HG02610 (cell line): Measurements from ENCODE around the gene SNX25.

Experiments used
- ATAC-seq: cut with Tn5 transposase; IDR thresholded peaks from one replicate; pipeline ENCODE4 v1.9.1; 2021; ENCODE audit warnings: mild to moderate bottlenecking, moderate library complexity; ENCODE audit not compliant: unreplicated experiment

Gene SNX25

DNA sequence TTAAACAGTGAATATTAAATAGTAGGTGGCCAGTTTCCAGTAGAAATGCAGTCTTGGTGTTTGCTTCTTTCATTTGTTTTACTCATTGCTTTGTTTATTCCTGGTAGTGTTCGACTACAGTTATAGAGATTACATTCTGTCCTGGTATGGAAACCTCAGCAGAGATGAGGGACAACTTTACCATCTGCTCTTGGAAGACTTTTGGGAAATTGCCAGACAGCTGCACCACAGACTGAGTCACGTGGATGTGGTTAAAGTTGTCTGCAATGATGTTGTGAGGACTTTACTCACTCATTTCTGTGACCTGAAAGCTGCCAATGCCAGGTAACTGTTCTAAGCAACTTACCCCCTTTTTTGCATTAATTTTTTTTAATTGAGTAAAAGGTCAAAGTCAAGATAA, 49.3 kb downstream of the SNX25 start:
- ATAC-seq = peak; percentile 54

DNA sequence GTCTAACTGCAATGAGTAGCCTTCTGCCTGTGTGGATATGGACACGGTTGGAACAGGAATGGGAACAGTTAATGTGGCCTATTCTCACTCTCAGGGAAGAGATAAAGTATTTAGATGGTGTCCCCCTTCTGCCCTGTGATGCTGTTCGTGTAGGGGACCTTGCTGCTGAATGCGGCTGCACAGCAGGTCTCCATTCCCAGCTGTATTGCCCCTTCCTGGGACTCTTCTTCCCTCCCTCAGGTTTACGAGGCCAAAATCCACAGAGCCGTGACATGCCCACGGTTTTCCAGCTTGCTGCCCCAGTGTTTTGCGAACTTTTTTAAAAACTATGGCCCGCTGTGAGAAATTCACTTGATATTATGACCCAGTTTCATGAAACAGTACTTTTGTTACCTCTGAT, 50.3 kb downstream of the SNX25 start:
- ATAC-seq = no peak

GRCh38 chr4:185261946-185262345, 52.5 kb downstream of the SNX25 start:
- no peak for ATAC-seq

DNA sequence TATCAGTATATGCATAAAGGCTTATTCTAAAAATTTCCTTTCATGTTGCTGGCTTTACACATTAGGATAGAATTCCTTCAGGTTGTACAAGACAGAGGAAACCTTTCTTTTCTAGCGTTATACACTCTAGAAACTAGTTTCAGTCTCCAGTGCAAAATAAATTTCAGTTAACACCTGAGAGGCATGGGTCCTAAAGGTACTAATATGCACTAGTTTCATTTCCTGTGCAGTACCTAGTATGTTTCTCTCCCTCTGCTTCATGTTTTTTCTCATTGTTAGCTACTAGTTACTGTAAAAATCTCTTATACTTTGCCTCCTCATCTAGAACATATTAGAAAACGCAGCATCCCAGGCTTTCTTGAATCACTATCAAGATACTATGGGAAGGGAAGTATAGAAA, 54.0 kb downstream of the SNX25 start:
- peak; percentile 42 for ATAC-seq

- peak; percentile 92 for ATAC-seq
Measured at GRCh38 chr4:185265942-185266341, 56.5 kb downstream of the SNX25 start.

DNA sequence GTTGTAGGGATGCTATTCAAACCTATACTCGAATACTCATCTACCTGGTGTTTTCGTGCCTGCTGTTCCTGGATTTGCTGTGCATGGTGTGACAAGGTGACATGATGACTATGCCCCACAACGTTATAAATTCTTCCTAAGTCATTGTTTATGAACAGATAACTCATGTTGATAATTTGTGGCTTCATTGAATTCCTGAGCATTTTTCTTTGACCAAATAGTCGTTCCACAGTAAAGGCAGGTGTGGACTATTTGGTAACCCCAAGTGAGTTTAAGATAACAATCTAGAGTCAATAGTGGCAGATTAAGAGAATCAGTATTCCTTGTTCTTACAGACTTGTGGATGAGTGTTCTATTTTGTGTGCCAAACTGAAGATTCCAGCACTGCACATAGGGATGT, 59.9 kb downstream of the SNX25 start:
- no peak for ATAC-seq

DNA sequence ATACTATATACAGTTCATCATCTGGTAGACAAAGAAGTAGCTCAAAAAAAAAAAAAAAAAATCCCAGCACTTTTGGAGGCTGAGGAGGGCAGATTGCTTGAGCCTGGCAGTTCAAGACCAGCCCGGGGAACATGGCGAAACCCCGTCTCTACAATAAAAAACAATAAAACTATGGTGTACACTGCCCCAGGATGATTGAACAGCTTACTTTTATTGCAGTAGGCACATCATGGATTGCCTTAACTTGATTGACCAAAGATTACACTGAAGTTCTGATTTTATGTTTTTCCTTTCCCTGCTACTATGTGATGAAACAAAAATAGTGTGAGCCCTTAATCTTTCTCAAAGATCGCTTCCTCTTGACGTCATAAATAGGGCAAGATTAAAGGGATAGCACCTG, 60.6 kb downstream of the SNX25 start:
- no peak for ATAC-seq

DNA sequence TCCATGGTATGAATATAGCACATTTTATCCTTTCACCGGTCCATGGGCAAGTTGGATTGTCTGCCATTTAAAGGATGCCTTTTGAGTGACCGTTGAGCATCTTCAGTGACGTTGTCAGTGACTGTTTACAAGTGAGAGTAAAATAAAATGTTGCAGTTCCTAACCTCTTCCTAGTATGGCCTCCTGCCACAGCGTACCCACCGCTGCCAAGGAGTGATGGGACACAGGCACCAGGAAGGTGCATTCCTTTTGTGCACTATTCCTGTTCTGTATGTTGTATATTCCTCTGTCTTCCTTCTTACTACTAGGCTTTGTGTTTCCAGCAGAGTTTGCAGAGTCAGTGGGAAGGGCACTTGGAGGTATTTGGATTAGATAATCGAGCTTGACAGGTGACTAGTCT, 61.5 kb downstream of the SNX25 start:
- no peak for ATAC-seq

DNA sequence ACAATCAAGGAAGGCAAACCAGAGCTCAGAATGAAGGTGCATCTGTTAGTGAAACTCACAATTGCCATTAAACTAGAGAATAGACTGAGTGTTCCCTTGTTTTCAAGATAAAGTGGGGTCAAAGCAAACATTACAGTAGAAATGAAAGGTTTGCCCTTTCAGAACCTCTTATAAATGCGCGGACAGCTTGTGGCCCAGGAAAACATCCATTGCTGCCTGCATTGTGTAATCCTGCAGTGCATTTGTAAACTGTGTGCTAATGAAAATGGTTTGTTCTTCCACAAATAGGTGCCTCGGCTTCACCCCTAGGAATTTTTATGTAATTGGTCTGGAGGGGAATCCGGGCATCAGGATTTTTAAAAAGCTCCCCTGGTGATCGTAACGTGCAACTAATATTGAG, 62.8 kb downstream of the SNX25 start:
- ATAC-seq = no peak

GRCh38 chr4:185275501-185275900, 66.1 kb downstream of the SNX25 start:
- ATAC-seq = no peak

- no peak for ATAC-seq
Measured at GRCh38 chr4:185276036-185276435, 66.6 kb downstream of the SNX25 start.

DNA sequence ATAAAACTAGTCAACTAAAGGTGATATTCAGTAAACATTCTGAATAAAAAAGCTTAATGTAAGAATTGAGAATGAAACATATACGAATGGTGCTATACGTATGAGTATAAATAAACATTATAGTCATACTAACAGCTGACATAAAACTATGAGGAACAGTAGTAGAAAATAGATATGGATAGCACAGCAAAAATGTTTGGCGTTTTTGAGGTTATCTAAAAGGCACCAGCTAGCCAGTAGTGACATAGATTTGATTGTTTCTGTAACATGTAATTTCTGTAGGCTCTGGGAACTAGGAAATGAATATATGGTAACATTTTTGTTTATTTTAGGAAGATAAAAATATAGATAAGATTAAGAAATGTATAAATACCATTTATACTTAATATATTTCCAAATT, 69.3 kb downstream of the SNX25 start:
- ATAC-seq = no peak

GRCh38 chr4:185280608-185281007, 71.2 kb downstream of the SNX25 start:
- peak; percentile 42 for ATAC-seq

- no peak for ATAC-seq
Measured at GRCh38 chr4:185282968-185283367, 73.6 kb downstream of the SNX25 start.

DNA sequence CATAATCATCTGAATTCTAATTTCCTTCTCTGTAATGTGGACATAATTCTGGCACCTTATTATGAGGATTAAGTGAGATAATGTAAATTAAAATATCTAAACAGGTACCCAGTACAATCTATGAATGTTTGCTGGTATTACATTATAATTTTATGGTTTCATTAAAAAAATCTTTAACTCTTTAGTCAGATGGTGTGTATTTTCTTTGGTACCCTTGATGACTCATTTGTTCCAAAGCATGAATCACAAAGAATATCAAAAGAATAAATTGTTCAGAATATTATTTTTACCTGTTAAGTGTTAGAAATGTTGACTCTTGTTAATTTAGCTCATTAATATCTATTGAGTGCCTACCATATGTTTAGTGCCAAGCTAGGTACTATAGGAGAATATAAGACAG, 74.3 kb downstream of the SNX25 start:
- ATAC-seq = no peak

- no peak for ATAC-seq
Measured at GRCh38 chr4:185285632-185286393, 76.4 kb downstream of the SNX25 start.

- ATAC-seq = no peak
Measured at GRCh38 chr4:185286571-185286970, 77.2 kb downstream of the SNX25 start.

GRCh38 chr4:185287031-185287430, 77.6 kb downstream of the SNX25 start:
- ATAC-seq = no peak

- ATAC-seq = no peak
Measured at GRCh38 chr4:185290018-185290607, 80.7 kb downstream of the SNX25 start.

- no peak for ATAC-seq
Measured at GRCh38 chr4:185290656-185291055, 81.3 kb downstream of the SNX25 start.

DNA sequence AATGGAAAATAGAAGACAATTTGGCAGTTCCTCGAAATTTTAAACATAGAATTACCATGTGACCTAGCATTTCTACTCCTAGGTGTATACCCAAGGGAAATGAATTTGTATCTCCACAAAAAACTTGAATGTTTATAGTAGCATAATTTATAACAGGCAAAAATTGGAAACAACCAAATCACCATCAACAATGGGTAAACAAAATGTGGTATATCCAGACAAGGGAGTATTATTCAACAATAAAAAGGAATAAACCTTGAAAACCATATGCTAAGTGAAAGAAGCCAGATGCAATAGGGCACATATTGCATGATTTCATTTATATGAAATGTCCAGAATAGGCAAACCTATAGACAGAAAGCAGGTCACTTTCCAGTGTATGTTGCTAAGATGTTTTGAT, 83.8 kb downstream of the SNX25 start:
- no peak for ATAC-seq

- ATAC-seq = no peak
Measured at GRCh38 chr4:185296665-185297460, 87.5 kb downstream of the SNX25 start.
